HG03439 (cell line): ENCODE data around the gene CKS2.

Source experiments
- ATAC-seq: cut with Tn5 transposase; IDR thresholded peaks from one replicate; pipeline ENCODE4 v1.9.1; 2021; ENCODE audit warnings: mild to moderate bottlenecking, moderate library complexity; ENCODE audit not compliant: unreplicated experiment

The CKS2 gene

DNA sequence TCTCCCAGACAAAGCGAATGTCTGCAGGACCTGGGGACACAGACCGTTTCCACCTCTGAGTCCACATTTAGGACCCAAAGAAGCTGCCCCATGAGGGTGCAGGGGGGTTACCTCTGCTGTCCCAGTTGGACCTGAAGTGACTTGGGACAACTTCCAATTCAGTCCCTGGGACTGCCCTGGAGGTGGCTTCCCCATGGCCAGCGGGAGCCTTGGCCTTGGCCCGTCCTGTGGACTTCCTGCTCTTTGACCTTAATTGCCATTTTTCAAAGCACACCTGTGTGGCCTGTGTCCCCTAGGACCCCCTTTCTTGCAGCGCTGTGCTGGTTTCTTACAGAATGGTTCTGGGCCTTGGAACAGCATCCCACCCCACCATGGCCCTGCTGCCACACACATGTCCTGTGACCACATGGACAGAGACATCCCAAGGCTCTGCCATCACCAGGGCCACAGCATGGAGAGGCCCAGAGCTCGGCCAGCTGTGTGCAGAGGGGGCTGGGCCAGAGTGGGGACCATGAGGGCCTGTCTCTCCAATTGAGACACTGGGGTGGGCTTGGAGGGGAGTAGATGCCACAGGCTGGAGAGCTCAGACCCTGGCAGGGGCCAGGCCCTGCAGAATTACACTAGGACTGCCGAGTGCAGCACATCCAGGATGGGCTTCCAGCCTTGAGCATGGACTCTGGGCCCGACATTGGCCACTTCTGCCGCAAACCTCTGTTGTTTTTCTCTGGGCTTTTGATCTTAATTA is 53.1 kb downstream of the CKS2 start:
- ATAC-seq, result no peak

DNA sequence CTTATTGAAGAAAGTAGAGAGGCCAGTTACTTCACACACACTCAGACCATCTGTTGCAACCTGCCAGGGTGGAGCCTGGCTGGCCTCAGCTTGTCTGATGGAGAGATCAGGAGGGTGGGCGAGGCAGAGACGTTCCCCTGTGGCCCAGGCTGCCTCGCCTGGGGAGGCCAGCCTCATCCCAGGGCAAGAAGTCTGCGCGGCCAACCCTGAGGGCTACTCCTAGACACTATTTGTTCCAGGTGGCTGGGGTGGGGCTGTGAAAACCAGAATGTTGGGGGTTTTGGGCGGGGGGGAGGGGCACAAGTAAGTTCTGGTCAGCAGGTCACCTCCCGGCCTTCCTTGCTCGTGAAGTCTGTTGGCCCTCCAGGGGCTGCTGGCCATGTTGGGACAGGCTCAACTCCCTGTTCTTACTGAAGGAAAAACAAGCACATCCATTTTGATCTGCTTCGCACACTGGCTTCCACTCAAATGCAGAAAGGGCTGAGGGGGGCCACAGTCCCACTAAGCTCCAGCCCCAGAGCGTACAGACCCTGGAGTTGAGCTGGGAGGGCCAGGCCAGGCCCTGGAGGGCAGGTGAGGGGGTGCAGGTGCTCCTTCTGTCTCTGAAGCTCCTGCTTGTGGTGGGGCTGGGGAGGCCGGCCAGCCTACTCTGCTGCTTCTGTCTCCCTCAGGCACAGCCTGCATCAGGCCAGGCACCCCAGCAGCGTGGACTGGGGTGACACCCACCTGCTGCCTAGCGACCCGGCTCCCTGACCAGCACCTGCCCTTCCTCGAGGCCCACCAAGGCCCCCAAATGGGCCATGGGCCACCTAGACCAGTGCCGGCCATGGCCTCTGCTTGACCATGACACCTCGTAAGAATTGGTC is 53.9 kb downstream of the CKS2 start:
- ATAC-seq, result no peak

DNA sequence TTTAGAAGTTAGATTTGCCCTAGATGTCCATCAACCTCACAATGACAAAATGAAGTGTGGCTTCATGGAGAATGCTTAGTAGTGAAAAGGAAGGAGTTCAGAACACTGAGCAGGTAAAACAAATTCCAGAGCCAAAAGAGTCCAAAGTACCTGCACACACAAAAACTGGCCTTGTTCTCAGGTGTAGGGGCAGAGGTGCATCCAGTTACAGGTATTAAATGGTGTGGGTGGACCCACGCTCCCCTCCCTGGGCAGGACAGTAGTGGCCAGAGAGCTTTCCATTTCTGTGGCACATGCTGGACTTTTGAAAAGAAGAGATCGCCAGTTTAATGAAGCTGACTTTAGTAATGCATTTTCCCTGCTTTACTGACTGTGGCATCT is 54.5 kb downstream of the CKS2 start:
- ATAC-seq, result no peak
